Activated gamma-delta T cell treated with Interleukin-2 at 50 U/mL for 16 hours (primary cell): ENCODE results near the gene COQ8A.
"Not testable (repeated sequence)": the region's sequence is repeated elsewhere in the genome, so short reads cannot be mapped to it uniquely, and the experiment has no call there.

Source experiments
- DNase-seq: peaks from one replicate; pipeline ENCODE4 v3.0.0-alpha.2; 2020

COQ8A gene

DNA sequence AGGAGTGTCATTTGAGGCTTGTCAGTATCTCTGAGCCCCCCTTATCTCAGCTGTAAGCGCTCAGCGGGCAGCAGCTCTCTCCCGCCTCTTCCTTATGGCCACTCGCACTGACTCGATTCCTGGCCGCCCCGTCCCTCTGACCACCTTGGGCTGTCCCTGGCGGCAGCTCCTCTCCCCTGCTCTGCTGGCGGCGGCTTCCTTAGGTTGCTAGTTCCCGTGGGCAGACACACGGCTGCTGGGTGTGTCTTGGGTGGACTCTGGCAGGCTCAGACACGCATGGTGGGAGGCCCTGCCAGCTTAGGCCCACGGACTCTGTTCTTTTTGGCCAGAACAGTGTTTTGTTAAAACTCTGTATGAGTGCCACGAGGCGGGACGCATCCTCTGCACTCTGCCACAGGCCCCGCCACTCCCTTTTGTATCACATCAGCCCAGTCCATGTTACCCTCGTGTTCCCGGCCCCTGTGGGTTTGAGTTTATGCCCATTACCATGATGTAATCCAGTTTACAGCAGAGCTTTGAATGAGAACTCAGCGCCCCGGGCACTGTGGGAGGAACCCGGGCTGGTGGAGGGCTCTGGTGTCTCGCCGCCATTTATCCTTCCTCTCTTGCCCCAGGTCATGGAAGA lies 45.9 kb downstream of the COQ8A start:
- no peak for DNase-seq

DNA sequence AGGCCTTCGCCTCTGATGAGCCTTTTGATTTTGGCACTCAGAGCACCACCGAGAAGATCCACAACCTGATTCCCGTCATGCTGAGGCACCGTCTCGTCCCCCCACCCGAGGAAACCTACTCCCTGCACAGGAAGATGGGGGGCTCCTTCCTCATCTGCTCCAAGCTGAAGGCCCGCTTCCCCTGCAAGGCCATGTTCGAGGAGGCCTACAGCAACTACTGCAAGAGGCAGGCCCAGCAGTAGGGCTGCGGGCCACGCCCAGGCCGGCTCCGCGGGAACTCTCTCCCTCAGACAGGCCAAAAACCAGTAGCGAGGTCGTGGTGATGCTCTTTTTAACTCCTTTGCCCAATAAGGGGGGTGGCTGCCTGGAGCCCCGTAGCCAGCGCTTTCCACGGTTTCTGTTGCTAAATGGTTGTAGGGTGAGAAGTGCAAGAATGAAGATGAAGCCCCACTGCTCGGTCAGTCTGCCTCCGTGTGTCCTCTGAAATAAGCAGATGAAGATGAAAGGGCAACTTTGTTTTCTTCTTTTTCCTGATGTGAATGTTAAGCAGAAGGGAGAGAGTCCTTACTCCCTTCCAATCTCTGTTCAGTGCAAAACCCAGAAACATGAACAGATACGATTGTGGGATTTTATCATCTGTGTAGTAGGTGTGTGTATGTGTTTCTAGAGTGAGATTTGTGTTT lies 46.5 kb downstream of the COQ8A start:
- DNase-seq = no peak

DNA sequence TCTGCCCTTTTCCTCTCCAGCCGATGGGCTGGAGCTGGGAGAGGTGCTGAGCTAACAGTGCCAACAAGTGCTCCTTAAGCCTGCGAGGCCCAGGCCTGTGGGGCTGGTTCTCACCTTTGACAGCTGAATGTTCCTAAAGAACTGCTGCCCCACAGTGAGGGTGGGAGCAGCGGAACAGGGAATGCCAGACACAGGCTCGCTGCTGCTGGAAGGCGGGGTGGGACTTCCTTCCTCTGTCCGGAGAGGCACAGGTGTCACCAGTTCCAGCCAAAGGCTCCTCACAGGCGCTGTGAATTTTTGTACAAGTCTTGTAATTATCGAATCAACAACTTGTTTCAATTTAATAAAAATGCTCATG lies 47.1 kb downstream of the COQ8A start:
- no peak for DNase-seq

DNA sequence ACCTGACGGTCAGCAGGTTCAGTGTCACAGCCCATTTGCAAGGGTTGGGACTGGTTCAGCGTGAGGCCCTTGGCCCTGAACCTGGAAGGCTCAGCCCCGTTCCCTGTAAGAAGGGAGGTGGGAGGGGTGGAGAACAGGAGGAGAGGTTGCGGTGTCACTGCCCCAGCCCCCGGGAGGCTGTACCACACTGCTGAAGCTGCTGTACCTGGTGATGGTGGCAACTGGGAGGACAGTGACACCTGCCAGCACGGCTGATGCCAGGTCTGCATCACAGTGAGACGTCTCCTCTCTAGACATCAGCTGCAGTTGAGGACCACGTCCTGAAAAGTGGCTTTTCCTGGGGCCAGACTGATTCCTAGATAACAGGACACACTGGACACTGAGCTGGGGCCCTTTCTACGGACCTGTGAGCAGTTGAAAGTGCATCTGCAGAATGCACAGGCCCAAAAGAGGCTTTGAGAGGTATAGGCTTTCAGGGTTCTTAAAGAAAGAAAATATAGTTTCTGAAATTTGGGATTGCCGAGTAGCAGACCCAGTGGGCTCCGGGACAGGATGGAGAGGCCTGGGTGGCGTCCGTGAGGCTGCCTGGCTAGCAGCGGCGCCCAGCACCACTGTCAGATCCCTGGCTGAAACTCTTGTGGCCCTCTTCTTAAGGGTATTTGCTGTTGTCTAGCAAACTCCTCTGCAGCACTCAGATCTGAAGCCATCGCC lies 47.7 kb downstream of the COQ8A start:
- DNase-seq = no peak

DNA sequence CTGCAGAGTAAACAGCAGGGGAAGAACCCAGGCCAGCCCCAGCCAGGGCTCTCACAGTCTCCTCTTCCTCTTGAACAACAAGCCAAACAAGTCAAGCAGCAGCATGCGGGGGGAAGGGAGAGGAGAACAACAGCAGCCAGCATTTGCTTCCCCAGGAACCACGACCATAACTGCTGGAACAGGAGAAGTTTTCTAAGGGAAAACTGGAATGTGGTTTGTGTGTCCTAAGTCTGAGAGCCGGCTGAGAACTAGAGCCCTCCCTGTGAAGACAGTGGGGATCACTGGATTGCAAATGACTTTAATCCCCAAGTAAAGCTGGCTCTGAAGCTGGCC lies 48.2 kb downstream of the COQ8A start:
- DNase-seq = no peak

DNA sequence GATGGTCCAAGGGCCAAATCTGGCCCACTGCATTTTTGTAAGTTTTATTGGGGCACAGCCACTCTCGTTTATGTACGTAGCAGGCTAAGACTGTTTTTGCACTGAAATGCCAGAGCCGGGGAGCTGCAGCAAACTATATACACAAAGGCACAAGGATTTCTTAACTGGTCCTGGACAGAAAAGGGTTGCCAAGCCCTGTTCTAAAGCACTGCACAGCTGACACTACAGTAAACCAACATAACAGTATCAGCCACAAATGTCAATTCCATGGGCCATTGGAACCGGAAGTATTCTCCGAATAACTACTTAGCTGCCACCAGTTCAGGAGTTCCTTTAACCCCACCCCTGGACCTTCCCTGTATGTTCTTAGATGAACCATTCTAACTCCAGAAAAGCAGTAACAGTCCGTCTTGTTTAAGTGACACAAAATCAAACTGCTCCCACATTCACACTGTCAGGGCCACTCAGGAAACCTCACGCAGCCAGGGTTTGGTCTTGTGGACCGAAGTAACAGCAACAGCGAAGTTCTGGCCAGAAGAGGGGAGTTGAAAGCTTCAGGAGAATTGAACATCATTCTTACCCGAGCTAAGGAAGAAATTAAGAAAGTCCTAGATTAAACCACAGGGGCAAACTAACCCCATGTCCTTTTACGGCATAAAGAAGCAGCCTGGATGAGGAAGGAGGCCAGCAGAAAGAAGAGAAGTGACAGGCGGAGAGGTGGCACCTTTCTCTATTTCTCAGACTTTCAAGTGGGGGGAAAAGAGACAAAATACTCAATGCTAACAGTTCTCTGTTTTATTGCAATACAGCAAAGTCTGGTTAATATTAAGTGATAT lies 49.2 kb downstream of the COQ8A start:
- DNase-seq = no peak

DNA sequence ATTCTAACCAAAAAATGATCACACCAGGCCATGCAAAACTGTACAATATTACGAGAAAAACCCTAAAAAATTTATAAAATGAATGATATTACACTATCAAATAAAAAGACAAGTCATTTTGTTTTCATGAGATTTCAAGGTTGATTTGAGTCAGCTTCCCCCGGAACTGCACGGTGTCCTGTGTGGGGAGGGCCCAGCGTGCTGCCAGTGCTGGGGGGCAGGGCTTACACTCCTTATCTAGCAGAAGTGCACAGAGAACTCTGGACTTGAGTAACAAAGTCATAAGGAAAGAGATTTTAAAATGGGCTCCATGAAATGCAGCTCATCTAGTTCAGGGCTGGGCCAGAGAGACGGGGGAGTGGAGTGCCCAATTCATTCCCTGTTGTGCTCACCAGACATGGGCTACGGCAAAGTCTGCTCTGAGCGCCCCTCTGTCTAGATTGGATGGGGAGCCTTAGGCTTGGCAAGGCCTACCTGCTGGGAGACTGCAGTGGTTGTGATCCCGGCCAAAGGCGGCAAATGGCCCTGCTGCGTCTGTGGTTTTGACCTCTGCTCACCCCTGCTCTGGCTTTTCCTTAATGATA lies 50.1 kb downstream of the COQ8A start:
- DNase-seq = peak; percentile 40

DNA sequence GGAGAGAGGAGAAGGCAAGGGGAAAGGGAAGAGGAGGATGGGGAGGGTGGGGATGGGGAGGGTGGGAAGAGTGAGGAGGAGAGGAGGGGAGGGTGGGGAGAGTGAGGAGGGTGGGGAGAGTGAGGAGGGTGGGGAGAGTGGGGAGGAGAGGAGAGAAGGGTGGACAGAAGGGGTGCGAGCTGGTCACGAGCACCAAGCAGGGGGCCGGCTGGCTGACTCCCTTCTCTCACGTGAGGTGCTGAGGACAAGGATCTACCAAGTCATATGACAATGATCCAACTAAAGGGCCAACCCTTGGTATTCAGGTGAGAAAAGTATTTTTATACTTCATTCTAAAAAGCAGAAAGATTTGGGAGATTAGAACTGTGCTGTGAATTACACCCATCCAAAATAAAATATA lies 51.8 kb downstream of the COQ8A start:
- DNase-seq = no peak

DNA sequence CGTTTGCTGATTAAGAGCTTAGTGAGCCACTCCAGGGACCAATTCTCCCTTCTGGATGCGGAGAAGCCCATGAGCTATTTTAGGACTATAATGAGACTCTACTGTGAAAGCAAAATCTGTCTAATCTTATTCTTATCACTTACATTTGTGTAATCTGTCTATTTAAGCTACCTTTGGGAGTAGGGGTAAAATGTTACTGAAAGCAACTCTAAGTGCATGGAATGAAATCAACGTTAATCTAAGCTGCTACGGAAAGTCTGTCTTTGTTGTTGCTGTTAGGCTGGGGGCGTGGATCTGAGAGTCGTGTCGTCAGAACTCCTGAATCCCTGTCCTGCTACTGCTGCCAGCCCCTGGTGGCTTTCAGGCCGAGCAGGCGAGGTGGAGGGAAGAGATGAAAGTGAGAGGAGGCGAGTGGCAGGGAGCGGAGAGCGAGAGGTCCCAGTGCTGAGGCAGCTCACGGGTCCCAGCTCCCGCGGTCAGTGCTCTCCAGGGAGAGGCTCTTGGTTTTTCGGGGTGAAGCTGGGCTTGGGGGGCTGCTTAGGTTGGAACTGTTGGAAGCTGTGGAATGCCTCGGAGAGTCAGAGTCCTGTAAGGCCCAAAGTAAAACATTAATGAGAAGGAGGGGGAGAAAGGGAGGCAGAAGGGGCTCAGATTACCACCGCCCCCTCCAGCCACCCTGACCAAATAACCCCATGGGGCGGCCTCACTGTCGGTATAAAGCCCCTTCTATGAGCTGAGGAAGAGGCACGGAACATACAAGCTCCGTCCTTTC lies 53.9 kb downstream of the COQ8A start:
- no peak for DNase-seq

DNA sequence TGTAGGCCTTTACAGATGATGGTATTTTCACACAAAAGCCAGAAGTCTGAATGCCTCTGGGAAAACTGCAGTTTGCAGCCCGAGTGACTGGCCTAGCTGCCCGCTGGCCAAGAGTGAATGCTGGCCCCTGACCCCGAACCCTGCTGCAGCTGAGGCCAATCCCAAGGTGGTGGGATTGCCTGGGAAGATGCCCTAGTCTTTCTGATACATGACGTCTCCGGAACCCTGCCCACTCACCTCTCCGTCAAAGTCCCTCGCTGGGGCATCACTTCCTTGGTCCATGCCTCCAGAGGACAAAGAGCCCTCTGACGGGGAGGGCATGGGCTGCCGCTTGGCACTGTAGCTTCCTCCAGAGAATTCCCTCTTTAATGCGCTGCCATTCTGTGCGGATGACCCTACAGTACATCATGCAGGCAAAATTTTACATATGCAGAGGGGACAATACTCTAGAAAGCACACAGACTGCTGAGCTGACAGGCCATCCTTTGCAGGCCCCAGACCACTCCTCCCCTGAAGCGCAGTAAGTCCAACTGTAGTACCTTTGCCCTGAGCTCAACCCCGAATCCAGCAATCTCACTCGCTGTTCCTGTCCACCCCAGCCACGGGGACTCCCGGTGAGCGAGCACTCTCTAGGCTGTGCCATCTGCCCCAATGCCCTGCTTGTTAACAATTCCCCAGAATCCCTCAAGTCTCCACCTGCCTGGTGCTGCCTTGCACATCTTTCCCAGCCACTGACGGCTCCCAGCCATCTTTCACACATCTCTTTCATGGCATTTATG lies 54.7 kb downstream of the COQ8A start:
- no peak for DNase-seq

DNA sequence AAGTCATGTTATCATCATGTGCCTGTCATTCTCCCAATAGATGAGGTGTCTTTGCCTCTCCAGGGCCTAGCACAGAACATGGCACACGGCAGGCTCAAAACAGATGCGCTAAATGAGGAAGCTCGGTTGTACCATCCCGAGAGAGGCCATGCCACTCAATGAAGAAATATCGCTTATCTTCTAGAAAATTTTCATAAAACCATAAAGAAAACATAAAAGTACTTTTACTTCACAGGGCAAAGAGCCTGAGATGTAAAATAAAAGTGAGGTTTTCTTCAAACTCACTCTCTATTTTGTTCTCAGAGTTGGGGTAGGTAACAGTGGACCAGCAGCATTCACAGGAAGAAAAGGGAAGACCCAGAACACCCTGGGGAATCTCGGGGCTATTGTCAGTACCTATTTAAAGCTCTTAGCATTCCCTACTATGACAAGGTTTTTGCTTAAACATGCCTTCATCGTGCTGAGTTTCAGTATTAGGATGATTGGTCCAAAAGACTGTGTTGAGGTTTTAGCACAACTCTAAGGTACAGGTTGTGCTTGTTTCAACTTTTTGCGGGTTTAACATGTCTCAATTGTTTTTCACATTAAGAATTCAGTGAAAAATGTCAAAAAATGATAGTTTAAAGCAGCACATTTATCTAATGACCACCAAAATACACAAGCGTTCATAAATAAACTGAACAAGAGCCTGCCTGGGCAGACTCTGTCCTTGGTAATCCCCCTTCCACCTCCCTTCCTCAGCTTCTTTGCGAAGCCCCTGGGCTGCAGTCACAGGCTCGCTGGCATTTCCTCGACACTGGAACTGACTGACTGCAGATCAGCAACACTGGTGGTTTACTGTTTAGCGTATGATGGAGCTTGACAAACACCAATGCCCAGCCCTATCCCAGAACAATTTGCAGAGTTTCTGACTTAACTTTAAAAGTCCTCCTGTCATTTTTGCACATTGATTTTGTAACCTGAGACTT lies 55.6 kb downstream of the COQ8A start:
- DNase-seq = no peak

DNA sequence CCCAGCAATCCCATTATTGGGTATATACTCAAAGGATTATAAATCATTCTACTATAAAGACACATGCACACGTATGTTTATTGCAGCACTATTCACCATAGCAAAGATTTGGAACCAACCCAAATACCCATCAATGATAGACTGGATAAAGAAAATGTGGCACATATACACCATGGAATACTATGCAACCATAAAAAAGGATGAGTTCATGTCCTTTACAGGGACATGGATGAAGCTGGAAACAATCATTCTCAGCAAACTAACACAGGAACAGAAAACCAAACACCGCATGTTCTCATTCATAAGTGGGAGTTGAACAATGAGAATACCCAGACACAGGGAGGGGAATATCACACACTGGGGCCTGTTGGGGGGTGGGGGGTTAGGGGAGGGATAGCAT lies 59.5 kb downstream of the COQ8A start:
- not testable (repeated sequence) for DNase-seq

DNA sequence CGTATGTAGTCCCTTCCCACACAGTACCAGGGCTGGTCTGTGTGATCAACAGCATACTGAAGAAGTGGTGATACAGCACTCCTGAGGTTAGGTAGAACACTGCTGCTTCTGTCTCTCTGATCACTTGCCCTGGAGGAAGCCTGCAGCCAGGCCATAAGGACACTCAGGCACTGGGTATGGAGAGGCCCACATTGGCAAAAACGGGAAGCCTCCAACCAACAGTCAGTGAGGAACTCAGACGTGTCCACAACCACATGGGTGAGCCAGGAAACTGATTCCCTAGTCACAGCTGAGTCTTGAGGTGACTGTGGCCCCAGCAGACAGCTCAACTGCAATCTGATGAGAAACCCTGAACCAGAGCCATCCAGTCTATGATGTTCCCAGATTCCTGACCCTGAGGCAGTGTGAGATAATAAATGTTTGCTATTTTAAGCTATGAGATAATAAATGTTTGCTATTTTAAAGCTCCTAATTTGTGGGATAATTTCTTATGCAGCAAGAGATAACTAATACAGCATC lies 62.5 kb downstream of the COQ8A start:
- DNase-seq = no peak

DNA sequence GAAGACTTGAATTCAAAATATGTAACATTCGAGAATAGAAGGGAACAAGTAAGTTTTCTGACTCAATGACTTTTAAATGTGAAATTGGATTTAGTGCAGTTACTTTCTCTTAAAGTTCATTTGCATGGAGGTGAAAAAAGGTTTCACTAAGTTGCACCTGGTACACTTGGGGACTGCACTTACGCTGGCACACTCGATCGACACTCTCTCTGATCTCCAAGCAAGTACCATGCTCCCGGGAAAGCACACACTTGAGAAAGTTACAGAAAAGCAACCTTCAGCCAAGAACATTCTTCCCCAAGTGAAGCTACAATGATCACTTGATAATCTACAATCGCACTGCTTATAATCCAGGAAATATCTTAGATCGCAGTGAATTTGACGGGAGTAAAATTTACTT lies 63.1 kb downstream of the COQ8A start:
- no peak for DNase-seq

DNA sequence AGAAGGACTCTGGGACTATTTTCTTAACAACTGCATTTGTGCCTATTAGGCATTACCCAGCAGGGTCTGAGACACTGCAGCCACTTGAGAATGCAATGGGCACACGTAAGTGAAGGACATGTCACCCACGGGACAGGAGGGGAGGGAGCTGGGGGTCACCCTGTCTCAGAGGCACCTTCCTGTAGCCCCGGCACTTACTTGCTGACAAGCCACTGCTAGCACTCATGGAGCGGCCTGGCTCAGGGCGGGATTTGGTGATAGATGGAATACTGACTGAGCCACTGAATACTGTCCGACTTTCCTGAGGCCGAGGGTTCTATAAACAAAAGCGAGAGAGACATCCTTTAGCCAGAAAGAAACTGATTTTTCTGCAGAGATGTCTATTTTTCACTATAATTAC lies 64.7 kb downstream of the COQ8A start:
- no peak for DNase-seq

DNA sequence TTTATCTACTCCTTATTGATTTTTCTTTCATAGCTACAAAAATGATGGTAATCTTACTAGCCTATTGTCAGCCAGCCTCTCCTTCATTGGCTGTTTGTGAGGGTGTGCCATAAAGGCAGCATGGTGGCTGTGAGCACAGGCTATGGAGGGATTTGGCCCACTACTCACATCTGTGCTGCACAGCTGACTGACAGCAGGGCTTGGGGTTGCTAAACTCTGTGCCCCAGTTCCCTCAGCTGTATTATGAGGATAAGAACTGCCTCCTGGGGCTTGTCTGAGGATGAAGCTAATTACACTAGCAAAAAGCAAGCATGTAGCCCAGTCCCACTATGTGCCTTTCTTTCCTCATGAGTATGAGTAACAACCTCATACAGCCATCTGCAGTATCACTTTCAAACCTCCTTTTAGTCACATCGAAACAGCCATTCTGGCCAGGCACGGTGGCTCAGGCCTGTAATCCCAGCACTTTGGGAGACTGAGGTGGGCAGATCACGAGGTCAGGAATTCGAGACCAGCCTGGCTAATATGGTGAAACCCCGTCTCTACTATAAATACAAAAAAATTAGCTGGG lies 66.2 kb downstream of the COQ8A start:
- no peak for DNase-seq

DNA sequence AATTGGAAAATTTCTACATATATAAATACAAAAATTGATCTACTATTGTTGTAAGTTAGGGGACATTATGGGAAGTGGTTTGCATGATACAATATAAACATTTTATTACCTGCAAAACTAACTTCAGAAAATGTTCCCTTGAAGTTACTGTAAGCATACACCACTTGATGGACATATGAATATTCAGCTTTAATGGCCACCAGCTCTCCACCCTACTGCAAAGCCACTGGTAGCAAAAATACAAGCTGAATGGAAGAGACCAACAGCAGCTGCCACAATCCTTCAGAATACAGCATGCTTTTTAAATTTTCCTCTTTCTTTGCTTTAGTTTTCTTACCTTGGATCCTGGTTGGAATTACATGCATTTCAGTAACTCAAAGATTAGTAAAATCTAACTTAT lies 69.8 kb downstream of the COQ8A start:
- no peak for DNase-seq

DNA sequence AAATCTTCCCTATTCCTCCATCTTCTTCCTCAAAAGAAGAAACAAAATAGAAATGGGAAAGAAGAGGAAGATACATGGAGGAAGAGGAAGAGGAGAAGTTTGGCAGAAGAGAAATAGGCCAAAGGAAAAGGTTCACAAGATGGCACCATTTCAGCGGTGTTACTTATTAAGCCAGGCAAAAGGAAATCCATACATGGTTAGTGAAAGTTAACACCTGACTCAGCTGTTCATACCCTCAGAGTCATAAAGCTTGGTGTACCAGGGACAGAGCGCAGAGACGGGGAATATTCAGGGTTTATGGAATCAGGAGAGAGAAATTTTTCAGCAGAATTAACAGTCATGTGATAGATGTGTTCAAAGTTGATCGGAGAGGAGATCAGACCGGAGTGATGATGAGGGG lies 70.6 kb downstream of the COQ8A start:
- DNase-seq = no peak

DNA sequence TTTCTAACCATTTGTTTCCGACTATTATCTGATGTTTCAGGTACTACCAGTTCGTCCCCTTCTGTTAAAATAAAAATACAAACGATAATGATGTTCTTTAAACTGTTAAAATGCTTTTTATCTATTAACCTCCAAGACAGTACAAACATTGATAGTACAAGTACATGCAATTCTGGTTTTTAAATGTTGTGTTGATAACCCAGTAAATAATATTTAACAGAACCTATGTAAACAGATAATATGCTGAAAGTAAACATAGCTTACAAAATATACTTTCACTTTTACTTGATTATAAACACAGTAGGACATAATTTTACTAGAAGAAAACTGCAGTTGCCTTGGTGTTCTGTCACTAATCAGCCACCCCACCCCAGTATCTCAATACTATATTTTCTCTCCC lies 76.9 kb downstream of the COQ8A start:
- no peak for DNase-seq

DNA sequence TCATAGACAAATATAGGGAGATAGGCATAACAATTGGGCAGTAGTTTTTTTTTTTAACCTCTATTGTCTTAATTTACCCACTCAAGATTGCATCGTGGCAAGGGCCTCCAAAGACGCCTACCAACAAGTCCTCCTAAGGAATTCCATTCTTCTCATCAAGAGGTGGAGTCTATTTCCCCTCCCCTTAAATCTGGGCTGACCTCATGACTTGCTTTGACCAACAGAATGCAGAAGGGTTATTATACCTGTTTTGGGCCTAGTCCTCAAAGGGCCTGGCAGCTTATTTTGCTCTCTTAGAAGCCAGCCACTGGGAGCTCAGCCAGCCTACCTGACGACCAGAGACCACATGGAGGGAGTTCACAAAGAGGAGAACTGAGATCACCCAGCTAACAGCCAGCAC lies 92.3 kb downstream of the COQ8A start:
- no peak for DNase-seq
